Immature natural killer cell (primary cell): Measurements from ENCODE around the gene TOX3. TPM values are rescaled to one million over a fixed set of nuclear protein-coding genes. Genes with fewer than 3 reads are reported as not detected.

ENCODE experiments used
- DNase-seq, 3 donors: peaks; one replicate each; pipeline ENCODE4 v3.0.0; 2022; ENCODE audit warnings: mixed read lengths in 1 of 3
- H3K27ac Mint-ChIP-seq, 6 donors: one replicate each; pipeline ENCODE4 v1.8.0; 2020; ENCODE audit warnings: mixed read lengths in 6 of 6, mild to moderate bottlenecking in 5 of 6, inconsistent platforms in 4 of 6, moderate library complexity in 3 of 6
- H3K27me3 Mint-ChIP-seq, 3 donors: one replicate each; pipeline ENCODE4 v1.8.0; 2020 to 2021; ENCODE audit warnings: low read depth in 3 of 3, mild to moderate bottlenecking in 3 of 3, mixed read lengths in 3 of 3, moderate library complexity in 3 of 3, inconsistent platforms in 1 of 3
- H3K36me3 Mint-ChIP-seq, 3 donors: one replicate each; pipeline ENCODE4 v1.8.0; 2020; ENCODE audit warnings: mixed read lengths in 3 of 3, inconsistent platforms in 2 of 3, mild to moderate bottlenecking in 2 of 3
- H3K4me1 Mint-ChIP-seq, 2 donors: one replicate each; pipeline ENCODE4 v1.8.0; 2020; ENCODE audit warnings: inconsistent platforms in 2 of 2, mild to moderate bottlenecking in 2 of 2, mixed read lengths in 2 of 2, moderate library complexity in 1 of 2
- H3K4me3 Mint-ChIP-seq, 5 donors: one replicate each; pipeline ENCODE4 v1.8.0; 2020; ENCODE audit warnings: mild to moderate bottlenecking in 5 of 5, mixed read lengths in 5 of 5, inconsistent platforms in 3 of 5, moderate library complexity in 3 of 5
- H3K9me3 Mint-ChIP-seq, 6 donors: one replicate each; pipeline ENCODE4 v1.8.0; 2020; ENCODE audit warnings: mild to moderate bottlenecking in 6 of 6, mixed read lengths in 6 of 6, inconsistent platforms in 4 of 6, moderate library complexity in 3 of 6
- polyA plus RNA-seq, 3 donors: library from polyadenylated mRNA; unstranded; fragments of 300-500 nt; fragmentation: Illumina TruSeq; gene quantifications; one replicate each; pipeline ENCODE4 v1.2.3, GENCODE V29; 2021

Gene TOX3
- polyA plus RNA-seq, 3 donors from 2014 or later = not detected

DNA sequence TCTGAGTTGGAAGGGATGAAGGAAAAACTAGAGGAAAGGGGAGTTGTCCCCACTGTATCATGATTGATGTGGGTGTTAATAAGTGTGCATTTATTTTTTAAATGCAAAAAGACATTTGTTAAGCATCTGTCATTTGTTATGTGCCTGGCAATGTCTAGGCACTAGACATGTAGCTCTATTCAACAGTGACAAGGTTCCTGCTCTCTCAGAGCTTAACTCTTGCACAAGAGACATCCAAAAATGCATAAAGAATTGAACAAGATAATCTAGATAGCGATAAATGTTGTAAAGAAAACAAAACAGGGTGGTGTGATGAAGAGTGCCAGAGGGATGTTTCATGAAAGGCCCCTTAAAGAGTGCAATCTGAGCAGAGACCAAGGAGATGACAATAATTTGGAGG, 148.9 kb downstream of the TOX3 start:
- DNase-seq = no peak
- Mint-ChIP-seq H3K27me3 (peaks cover 0 to 3% (median 0%) of the 10 kb centered on the region in 3 donors), H3K9me3 (peaks cover 2 to 34% (median 10%) of the 10 kb centered on the region in 6 donors), H3K36me3 (no peaks in the 10 kb centered on the region), H3K4me3 (no peak overlapping the region), H3K27ac (no peak overlapping the region), H3K4me1 (no peaks in the 10 kb centered on the region)

DNA sequence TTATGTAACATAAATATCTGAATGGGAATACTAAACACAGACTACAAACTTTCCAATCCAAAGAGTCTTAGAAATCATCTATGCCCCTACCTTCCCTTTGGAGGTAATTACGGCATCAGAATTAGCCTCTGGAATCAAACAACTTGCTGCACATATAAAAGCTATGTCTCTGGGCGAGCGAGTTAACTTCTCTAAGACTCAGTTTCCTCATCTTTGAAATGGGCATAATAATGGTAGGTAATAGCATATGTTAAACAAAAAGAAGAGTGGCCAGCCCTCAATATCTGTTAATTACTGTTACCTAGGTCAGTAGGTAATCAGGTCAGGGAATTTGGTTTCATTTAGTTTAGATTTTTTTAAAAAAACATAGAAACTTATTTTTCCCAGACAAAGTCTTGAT, 153.5 kb downstream of the TOX3 start:
- no peak overlapping the region for H3K27ac Mint-ChIP-seq

DNA sequence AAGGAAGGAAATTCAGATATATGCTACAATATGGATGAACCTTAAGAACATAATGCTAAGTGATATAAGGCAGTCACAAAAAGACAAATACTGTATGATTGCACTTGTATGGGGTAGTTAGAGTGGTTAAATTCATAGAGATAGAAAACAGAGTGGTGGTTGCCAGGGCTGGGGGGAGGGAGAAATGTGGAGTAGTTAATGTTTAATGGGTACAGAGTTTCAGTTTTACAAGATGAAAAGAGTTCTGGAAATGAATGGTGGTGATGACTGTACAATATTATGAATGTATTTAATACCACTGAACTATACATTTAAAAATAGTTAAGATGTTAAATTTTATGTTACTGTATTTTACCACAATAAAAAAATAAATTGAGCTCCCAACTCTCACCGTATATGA, 157.9 kb downstream of the TOX3 start:
- no peaks in the 10 kb centered on the region for H3K36me3 Mint-ChIP-seq
- H3K27me3 Mint-ChIP-seq = no peaks in the 10 kb centered on the region
- H3K9me3 Mint-ChIP-seq = peaks cover 0 to 14% (median 6%) of the 10 kb centered on the region in 6 donors
- H3K4me3 Mint-ChIP-seq = no peak overlapping the region
- H3K4me1 Mint-ChIP-seq = no peaks in the 10 kb centered on the region
- DNase-seq = no peak
- no peak overlapping the region for H3K27ac Mint-ChIP-seq

More for the DNA sequence above, 153.5 kb downstream of the TOX3 start:
- Mint-ChIP-seq H3K4me1 (no peaks in the 10 kb centered on the region), H3K9me3 (peaks cover 4 to 25% (median 7%) of the 10 kb centered on the region in 6 donors), H3K36me3 (no peaks in the 10 kb centered on the region), H3K4me3 (no peak overlapping the region), H3K27me3 (peaks cover 0 to 3% (median 0%) of the 10 kb centered on the region in 3 donors)
- DNase-seq = no peak
